Measurements from ENCODE around the gene ADARB1. TPM values are rescaled to one million over a fixed set of nuclear protein-coding genes. Genes with fewer than 3 reads are reported as not detected.

ADARB1 gene
- polyA plus RNA-seq, 1 of the 3 experiments (the other 2 are of a cell fraction), result 7.8 TPM

GRCh38 chr21:45094412-45094811 is 20.0 kb downstream of the ADARB1 start:
- H3K9me2 ChIP-seq, result no peaks in the 10 kb centered on the region
- no peak overlapping the region for H3K9ac ChIP-seq
- H4K20me1 ChIP-seq (ENCODE audit: insufficient read depth), result no peaks in the 10 kb centered on the region
- peak; percentile 63 for DNase-seq
- no peak overlapping the region for H3K4me2 ChIP-seq
- ChIA-PET CTCF (interaction anchor here (0.7 to 8.3 kb wide), 6 partner anchors 27 to 146 kb away, joined by 3 to 78 read pairs (median 4); no protein-coding TSS in a partner anchor), POLR2A (no interaction called here)
- H3K36me3 ChIP-seq (replicated peaks in 1 of 2; ENCODE audit: control insufficient read depth in 1 of 2, insufficient read depth in 2 of 2, low read length in 1 of 2), result no peaks in the 10 kb centered on the region
- 0 out of 4 replicates have a peak, but pooled peaks of 1 of the 2 experiments have one; percentile 30 for TF ChIP-seq EP300 (IDR thresholded peaks at IDR 0.05; ENCODE audit: borderline replicate concordance in 1 of 2, low read depth in 1 of 2, low read length in 1 of 2)
- peak; percentile 69; the same call in 1 of the 2 replicates for TF ChIP-seq MXI1 (IDR thresholded peaks at IDR 0.05; ENCODE audit: low read depth, low read length)
- no peak for TF ChIP-seq CHD2 (IDR thresholded peaks at IDR 0.05; ENCODE audit: low read length, partially characterized antibody)
- H3K27ac ChIP-seq (ENCODE audit: low read depth in 2 of 2, low read length in 1 of 2), result peak overlapping the region in 1 of 2 experiments; percentile 94; a peak in 2 of 4 replicates
- no peak overlapping the region for H2AFZ ChIP-seq (ENCODE audit: low read depth)
- WGBS (ENCODE audit: low lambda C conversion rate), result 90% methylated on average over 7 of the region's 7 CpGs
- H3K4me3 ChIP-seq (ENCODE audit: low read depth in 2 of 2, low read length in 1 of 2), result no peak overlapping the region
- H3K4me1 ChIP-seq (ENCODE audit: control insufficient read depth in 1 of 2, insufficient read depth in 2 of 2, low read depth in 1 of 2, low read length in 1 of 2), result peaks cover 6 to 70% of the 10 kb centered on the region in 2 experiments; a peak in 2 of 4 replicates
- peaks cover 18% of the 10 kb centered on the region; the same call in 1 of the 2 replicates for H3K79me2 ChIP-seq (ENCODE audit: insufficient read depth)
- no peaks in the 10 kb centered on the region for H3K27me3 ChIP-seq (ENCODE audit: insufficient read depth)
- no peaks in the 10 kb centered on the region for H3F3A ChIP-seq (replicated peaks; ENCODE audit: insufficient read depth)
- H3K9me3 ChIP-seq, result no peaks in the 10 kb centered on the region

- no peak overlapping the region for H2AFZ ChIP-seq (ENCODE audit: low read depth)
- no peaks in the 10 kb centered on the region for H3K27me3 ChIP-seq (ENCODE audit: insufficient read depth)
- peaks cover 11 to 63% of the 10 kb centered on the region in 2 experiments; a peak in 3 of 4 replicates for H3K4me1 ChIP-seq (ENCODE audit: control insufficient read depth in 1 of 2, insufficient read depth in 2 of 2, low read depth in 1 of 2, low read length in 1 of 2)
- 92% methylated on average over 11 of the region's 11 CpGs for WGBS (ENCODE audit: low lambda C conversion rate)
- no peaks in the 10 kb centered on the region for H3K9me3 ChIP-seq
- no peak overlapping the region for H3K4me3 ChIP-seq (ENCODE audit: low read depth in 2 of 2, low read length in 1 of 2)
- H3K79me2 ChIP-seq (ENCODE audit: insufficient read depth), result peaks cover 15% of the 10 kb centered on the region; the same call in 1 of the 2 replicates
- no peak for TF ChIP-seq FOSL2 (IDR thresholded peaks at IDR 0.05; ENCODE audit: borderline replicate concordance, low read depth)
- TF ChIP-seq EP300 (IDR thresholded peaks at IDR 0.05; ENCODE audit: borderline replicate concordance in 1 of 2, low read depth in 1 of 2, low read length in 1 of 2), result no peak
- TF ChIP-seq SIN3A (IDR thresholded peaks at IDR 0.05; ENCODE audit: borderline replicate concordance, low read depth, low read length), result no peak
- no peak for TF ChIP-seq USF2 (IDR thresholded peaks at IDR 0.05; ENCODE audit: borderline replicate concordance, low read depth, low read length)
- no peak for TF ChIP-seq POLR2AphosphoS5 (IDR thresholded peaks at IDR 0.05; ENCODE audit: low read depth, low read length)
- TF ChIP-seq FOXM1 (IDR thresholded peaks at IDR 0.05; ENCODE audit: low read depth), result no peak
- no peak for TF ChIP-seq MXI1 (IDR thresholded peaks at IDR 0.05; ENCODE audit: low read depth, low read length)
- TF ChIP-seq MAX (IDR thresholded peaks at IDR 0.05; ENCODE audit: low read depth), result no peak
- TF ChIP-seq PBX3 (IDR thresholded peaks at IDR 0.05), result no peak
- TF ChIP-seq USF1 (IDR thresholded peaks at IDR 0.05; ENCODE audit: borderline replicate concordance, low read depth), result no peak
- TF ChIP-seq YY1 (IDR thresholded peaks at IDR 0.05; ENCODE audit: low read depth), result no peak
- TF ChIP-seq CTCF (IDR thresholded peaks at IDR 0.05), result no peak
- POLR2A ChIA-PET, result no interaction called here
- no peaks in the 10 kb centered on the region for H3K9me2 ChIP-seq
- H3K4me2 ChIP-seq, result no peak overlapping the region
- DNase-seq, result no peak
- H4K20me1 ChIP-seq (ENCODE audit: insufficient read depth), result no peaks in the 10 kb centered on the region
- no peaks in the 10 kb centered on the region for H3F3A ChIP-seq (replicated peaks; ENCODE audit: insufficient read depth)
- peak overlapping the region in 1 of 2 experiments; percentile 94; a peak in 2 of 4 replicates for H3K27ac ChIP-seq (ENCODE audit: low read depth in 2 of 2, low read length in 1 of 2)
- CTCF ChIA-PET, result interaction anchor here (0.9 to 8.3 kb wide), 7 partner anchors 19 to 146 kb away, joined by 3 to 78 read pairs (median 5); no protein-coding TSS in a partner anchor
- H3K9ac ChIP-seq, result no peak overlapping the region
- no peaks in the 10 kb centered on the region for H3K36me3 ChIP-seq (replicated peaks in 1 of 2; ENCODE audit: control insufficient read depth in 1 of 2, insufficient read depth in 2 of 2, low read length in 1 of 2)
These were observed 21.1 kb downstream of the ADARB1 start for GRCh38 chr21:45095505-45095904.
